Suppressor macrophage treated with lipopolysaccharide for 1 hour (primary cell): ENCODE results near the gene PRKX.
"Not testable (repeated sequence)": the region's sequence is repeated elsewhere in the genome, so short reads cannot be mapped to it uniquely, and the experiment has no call there.

Experiments
- DNase-seq, 3 donors: peaks; one replicate each; pipeline ENCODE4 v3.0.0-alpha.2; 2020 to 2022

Gene PRKX

DNA sequence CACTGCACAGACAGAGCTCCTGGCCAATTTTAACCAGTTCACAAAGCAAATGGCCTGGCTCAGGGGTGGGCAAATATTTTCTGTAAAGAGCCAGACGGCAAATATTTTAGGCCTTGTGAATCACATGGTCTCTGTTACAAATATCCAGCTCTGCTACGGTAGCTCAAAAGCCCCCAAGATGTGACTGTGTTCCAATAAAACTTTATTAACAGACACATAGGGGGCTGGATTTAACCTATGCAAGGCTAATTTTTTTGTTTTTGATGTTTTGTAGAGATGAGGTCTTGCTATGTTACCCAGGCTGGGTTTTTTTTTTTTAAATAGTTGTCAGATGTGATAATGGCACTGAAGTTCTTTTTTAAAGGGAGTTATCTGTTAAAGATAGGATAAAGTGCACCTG lies 65.4 kb downstream of the PRKX start:
- DNase-seq = no peak

DNA sequence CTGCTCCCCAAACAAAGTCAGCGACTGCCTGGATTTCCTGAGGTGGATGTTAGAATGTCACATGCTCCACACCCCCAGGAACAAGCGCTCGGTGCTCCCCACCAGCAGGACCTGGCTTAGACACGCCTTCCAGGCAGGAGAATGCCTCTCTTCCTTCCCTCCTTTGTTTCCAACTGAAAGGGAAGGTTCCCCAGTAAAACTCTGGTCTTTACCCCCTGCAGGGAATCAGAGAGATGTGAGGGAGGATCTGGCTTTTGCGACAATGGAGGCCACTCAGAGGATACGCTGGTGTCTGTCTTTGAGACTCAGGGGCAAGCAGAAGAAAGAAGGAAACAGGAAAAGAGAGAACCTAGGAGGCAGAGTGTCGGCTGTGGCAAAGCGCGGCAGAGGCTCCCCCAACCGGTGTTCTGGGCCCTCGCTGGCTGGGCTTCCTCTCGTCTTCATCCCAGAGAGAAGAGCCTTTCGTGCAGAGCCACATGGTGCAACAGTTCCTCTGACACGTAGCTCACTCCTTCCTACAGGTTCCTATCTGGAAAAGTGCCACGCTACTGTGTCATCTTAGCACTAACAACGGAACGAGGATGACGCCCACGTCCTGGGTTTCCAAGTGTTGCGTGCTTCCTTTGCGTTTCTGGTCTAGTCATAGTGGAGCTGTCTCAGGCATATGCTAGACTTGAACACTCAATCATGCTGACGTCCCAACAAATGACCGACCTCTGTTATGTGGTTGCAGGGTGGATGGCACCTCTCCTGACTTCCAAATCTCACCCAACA lies 73.4 kb downstream of the PRKX start:
- DNase-seq = peak; percentile 35 to 74 (median 61)

DNA sequence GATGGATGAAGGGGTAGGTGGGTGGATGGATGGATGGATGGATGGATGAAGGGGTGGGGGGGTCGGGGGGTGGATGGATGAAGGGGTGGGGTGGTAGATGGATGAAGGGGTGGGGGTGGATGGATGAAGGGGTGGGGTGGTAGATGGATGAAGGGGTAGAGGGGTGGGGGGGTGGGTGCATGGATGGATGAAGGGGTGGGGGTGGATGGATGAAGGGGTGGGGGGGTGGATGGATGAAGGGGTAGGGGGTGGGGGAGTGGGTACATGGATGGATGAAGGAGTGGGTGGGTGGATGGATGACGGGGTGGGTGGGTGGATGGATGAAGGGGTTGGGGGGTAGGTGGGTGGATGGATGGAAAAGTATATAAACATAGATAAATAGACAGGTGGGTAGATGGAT lies 74.2 kb downstream of the PRKX start:
- no peak for DNase-seq

DNA sequence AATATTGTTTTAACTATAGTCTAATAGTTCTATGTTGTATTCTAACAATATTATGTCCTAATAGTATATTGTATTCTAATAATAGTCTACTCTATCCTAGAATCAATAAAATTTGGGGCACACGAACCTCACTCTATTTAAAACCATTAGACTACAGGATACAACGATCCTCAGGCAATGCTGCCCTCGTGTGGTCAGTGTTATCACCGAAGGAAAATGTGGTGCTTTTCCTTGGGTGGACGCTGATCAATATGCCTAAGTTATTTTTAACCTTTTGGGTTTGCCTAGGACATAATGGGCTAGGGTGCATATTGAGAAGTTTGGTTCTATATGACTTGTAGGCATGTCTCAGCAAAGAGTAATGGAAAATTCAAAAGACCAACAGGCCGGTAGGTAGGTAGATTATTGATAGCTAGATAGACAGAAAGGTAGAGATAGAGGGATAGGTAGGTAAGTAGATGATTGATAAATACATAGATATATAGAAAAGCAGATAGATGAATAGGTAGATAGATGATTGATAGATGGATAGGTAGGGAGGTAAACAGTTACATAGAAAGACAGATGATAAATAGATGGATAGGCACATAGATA lies 75.1 kb downstream of the PRKX start:
- DNase-seq = peak; percentile 42 to 61 (median 58)

DNA sequence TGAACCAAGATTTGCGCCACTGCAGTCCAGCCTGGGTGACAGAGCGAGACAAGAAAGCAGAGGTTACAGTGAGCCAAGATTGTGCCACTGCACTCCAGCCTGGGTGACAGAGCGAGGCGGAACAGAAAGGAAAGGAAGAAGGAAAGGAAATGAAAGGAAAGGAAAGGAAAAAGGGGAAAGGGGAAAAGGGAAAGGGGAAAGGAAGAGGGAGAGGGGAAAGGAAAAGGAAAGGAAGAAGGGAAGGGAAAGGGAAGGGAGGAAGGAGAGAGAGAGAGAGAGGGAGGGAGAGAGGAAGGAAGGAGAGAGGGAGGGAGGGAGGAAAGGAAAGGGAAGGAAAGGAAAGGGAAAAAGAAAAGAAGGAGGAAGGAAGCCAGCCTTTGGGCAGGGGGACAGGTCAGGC lies 76.6 kb downstream of the PRKX start:
- DNase-seq = no peak

DNA sequence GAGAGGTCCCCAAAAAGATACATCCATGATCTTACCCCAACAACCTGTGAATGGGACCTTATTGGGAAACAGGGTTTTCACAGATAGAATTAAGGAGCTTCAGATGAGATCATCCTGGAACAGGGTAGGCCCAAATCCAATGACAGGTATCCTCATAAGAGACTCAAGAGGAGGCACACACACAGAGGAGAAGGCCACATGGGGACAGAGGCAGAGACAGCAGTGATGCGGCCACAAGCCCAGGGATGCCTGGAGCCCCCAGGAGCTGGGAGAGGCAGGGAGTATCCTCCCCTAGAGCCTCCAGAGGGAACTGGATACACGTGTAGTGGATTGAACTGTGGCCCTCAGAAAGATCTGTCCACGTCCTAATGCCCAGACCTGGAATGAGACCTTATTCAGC lies 82.3 kb downstream of the PRKX start:
- no peak for DNase-seq

DNA sequence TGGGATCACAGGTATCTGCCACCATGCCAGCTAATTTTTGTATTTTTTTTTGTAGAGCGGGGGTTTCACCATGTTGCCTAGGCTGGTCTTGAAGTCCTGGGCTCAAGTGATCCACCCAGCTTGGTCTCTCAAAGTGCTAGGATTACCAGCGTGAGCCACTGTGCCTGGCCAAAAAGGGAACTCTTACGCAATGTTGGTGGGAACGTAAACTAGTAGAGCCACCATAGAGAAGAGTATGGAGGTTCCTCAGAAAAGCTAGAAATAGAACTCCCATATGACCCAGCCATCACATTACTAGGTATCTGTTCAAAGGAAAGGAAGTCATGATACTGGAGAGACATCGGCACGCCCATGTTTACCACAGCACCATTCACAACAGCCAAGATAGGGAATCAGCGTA lies 85.9 kb downstream of the PRKX start:
- DNase-seq = peak in 2 of 3 donors; percentile 5 to 15

DNA sequence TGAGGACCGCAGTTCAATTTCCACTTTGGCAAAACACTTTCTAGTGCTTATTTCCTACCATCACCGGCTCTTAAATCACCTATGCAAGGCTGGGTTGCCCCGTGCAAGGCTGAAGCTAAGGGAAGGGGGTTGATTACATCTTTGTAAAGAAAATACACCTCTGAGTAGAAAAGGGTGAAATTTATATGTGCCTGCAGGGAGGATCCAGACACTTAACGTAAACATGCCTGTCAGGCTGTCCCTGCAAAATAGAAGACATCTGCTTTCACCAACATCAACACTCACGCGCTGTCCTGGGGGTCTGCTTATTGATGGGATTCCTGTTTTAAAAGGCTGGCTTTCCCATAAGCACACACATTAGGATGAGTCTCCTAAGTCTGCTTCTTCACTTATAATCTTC lies 92.0 kb downstream of the PRKX start:
- no peak for DNase-seq

DNA sequence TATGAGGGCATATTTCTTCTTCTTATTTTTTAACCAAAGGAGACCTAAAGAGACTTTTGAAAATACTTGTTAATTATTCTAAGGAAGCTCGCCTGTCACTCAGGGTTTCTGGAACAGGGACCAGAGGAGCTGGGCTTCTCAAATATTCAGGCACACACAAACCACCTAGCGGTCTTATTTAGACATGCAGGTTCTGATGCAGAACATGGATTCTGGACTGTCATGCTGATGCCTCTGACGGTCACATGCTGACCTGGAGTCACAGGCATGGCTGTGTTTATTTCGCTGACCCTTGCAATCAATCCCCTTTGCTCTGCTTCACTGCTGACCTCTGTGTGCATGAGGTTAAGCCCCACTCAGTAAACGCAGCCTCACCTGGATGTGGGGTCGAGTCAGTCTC lies 101.7 kb downstream of the PRKX start:
- not testable (repeated sequence) for DNase-seq

DNA sequence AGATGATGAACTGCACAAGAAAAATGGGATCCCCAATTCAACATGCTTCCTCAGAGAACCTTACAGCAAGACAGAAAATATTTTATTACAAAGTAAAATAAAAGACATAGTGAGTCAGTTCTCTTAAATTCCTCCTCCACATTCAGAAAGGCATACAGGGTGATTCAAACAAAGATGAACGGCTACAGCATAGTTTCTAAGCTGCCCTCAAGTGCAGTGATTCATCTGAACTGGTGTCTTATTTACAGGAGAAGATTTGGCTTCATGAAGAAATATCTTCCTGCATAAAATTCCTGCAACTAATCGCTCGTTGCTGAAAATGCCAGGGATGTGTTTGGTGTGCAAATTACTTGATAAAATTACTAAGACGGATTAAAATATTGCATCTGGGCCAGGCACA lies 103.6 kb downstream of the PRKX start:
- no peak for DNase-seq

DNA sequence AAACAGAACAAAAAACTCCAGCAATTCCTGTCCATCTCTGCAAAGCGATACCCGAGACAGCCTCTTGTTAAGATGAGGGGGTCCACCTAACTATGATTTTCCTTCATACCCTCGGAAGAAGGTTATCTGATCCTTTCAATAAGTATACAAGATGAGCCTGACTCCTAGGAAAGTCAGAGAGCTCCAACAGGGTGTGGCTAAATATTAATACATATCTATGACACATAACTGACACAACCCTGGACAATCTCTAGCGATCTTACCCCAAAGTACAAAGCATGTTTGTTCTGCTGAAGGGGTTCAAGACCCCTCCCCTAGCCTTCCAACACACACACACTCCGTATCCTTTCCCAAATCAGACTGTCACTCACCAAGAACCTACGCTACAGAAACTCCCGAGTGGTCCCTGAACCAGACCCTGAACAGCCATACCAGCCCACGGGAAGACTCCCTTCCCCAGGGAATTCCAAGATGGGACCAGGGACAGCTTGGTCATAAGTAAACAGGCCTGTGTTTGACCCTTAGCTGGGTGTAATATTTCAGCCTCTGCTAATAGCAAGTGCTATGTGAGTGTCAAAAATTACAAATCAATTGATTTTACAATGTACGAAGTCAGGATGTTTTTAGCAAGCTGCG lies 110.3 kb downstream of the PRKX start:
- DNase-seq = no peak

DNA sequence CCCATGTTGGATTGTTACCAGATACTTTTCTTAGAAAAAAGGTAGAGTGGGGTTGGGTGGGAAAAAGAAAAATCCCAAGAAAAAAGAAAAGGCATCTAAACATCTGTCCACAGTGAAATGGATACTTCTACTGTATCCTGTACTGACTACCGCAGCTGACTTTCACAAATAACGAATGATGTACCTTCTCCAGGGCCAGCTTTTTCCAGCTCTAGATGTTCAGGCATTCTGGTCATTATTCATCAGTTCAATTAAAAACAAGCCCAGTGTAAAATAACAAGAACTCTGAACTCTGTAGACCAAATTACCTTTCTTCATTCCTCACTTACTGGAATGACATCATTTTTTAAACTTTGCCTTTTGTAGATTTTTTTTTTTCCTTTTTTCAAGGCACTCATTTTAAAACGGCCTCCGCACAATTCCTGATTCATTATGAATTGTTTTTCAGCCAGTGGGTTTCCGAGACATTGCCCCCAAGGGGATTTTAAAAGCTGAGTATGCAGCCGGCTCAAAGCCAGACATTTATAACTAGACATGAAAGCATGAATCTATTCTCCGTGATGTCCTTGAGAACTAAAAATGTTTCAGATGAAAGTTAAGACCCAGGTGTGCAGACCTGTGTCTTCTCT lies 113.5 kb downstream of the PRKX start:
- DNase-seq = no peak

DNA sequence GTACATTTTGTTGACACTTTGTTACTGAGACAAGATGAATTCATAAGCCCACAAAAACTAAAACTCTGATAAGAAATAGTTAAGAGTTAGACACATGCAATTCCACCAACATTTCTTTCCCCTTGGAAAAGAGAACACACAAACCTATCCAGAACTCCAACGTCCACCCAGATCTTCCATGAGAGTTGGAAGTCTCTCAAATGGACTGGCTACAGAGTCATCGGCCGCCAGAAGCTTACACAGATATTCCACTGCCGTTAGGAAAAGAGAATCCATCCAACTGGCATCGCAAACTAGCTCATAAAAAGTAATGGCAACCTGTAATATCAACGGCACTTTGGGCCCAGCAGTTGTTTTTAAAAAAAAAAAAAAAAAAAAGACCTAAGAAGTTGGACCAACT lies 114.7 kb downstream of the PRKX start:
- no peak for DNase-seq

DNA sequence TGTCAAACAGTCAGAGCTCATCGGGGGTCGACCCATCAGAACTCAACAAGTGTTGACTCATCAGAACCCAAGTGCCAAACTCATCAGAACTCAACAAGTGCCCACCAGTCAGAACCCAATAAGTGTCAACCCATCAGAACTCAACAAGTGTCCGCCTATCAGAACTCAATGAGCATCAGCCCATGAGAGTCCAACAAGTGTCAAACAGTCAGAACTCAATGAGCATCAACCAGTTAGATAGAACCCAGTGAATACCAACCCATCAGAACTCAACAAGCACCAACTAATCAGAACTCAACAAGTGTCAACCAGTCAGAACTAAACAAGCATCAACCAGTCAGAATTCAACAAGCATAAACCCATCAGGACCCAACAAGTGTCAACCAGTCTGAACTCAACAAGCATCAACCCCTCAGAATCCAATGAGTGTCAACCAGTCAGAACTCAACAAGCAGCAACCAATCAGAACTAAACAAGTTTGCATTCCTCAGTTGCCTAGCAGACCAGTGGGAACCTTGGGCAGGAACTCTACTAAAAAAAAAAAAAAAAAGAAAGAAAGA lies 115.3 kb downstream of the PRKX start:
- no peak for DNase-seq

DNA sequence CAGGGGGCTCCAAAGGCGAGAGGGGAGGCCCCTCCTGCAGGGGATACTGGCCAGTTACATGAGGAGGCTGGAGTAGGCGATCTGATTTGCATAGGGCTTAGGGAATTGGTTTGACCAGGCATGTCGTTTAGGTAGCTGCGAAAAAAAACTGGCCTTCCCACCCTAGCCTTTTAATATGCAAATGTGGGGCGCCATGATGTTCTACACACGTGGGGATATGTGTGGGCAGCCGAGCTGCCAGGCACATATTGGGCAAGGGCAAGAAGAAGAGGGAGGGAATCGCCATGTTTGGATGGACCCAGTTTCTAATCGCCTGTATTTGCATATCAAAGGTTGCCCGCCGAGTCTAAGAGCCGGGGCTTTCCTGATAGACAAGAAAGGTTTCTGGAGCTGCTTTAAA lies 121.3 kb downstream of the PRKX start:
- DNase-seq = no peak

DNA sequence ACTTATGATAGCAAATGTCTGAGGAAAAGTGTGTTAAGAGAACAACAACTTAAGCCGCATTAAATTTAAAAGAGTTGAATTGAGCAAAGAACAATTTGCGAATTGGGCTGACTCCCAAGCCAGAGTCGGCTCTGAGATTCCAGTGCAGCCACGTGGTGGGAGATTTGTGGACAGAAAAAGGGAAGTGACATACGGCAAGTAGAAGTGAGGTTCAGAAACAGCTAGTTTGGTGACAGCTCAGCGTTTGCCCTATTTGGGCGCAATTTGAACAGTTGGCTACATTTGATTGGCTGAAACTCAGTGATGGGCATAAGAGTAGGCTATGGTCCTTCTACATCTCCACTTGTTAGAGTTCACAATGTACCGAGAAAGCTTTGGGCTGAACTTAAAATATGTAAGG lies 124.0 kb downstream of the PRKX start:
- DNase-seq = peak; percentile 62 to 68 (median 66)

DNA sequence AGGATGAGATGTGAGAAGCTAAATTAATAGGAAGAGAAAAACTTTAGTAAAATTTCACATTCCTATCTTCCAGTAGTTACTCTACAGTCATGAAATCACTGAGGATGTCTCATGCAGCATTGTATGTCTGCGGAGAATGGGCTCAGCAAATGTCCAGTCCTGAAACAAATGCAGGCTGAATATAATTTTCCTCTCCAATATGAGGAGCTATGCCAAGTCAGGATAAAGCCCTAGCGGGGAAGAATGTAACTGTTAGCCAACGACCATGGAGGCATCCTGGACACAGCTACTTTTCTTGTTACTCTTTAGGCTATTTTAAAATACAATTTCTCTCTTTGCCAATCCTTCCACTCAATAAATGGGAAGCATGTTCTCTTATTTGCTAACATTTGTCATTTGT lies 127.7 kb downstream of the PRKX start:
- no peak for DNase-seq

DNA sequence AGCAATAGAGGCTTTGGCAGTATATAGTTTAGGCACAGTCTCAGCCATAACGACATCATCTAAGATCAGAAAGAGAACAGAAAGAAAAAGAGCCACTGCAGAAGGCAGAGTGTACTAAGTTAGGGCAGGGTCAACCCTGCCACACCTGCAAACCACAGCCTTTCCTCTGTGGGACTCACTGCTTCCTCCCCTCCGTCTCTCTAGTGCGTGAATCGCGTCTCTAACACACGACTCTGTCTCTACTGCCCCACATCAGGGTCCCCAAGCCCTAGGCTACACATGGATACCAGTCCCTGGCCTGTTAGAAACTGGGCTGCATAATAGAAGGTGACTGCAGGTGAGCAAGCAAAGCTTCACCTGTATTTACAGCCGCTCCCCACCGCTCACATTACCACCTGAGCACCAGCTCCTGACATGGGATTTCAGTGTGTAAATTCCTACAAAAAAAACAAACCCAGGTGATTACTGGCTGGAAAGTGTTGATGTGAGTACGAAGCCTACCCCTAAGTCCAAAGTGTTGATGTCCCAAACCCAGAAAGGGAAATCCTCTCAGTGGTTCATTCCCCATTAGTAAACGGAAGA lies 128.9 kb downstream of the PRKX start:
- DNase-seq = no peak

DNA sequence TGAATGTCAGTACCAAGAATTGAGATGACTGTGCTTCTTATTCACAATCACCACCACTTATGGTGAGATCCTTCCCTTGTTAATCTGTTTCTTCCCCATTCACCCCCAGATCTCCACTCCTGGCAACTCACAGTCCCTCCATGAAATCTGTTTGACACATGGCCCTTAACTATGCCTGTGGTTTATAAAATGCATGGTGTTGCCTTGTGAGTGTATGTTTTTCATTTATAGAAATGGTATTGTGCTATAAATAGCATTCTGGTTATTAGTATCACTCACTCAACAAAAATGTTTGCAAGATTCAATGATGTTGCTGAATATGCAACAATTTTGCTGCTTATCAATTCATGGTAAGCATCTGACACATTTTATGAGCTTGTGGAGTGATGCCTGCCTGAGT lies 131.0 kb downstream of the PRKX start:
- DNase-seq = no peak

DNA sequence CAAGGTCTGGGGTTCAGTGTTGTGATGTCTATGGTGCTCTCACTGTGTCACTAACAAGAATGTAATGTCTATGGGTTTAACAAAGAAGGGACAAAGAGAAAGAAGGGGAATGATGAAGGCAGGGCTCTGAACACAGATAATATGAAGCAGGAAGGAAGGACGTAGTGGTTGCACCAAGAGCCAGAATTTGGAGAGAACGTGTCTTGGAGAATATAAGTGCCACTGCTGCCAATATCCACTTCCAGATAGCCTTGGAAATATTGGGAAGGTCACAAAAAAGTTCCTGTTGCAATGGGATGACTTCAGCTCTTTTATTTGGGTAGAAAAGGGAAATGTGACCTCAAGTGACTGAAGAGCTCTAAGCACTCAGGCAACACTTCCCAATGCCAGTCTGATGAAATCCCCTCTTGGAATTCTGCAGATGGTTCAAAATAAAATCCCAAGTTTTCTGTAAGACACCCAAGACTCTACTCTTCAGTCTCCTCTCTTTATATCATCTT lies 131.8 kb downstream of the PRKX start:
- no peak for DNase-seq

DNA sequence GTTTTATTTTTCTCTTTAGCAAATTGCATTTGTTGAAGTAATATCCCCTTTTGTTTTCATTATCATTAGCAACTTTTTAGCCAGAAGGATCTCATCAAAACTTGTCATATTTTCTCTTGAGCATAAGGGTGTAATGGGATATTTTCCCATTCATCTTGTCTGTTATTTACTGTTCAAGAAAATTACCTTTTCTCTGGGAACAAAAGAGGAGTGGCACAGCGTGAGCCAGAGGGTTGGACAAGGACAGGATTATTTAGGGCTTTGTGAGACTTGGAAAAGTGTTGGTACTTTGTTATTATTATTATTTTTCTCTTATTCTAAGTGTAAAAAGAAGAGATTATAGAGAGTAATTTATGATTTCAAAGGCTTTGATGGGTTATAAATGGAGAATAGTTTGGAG lies 135.9 kb downstream of the PRKX start:
- no peak for DNase-seq

DNA sequence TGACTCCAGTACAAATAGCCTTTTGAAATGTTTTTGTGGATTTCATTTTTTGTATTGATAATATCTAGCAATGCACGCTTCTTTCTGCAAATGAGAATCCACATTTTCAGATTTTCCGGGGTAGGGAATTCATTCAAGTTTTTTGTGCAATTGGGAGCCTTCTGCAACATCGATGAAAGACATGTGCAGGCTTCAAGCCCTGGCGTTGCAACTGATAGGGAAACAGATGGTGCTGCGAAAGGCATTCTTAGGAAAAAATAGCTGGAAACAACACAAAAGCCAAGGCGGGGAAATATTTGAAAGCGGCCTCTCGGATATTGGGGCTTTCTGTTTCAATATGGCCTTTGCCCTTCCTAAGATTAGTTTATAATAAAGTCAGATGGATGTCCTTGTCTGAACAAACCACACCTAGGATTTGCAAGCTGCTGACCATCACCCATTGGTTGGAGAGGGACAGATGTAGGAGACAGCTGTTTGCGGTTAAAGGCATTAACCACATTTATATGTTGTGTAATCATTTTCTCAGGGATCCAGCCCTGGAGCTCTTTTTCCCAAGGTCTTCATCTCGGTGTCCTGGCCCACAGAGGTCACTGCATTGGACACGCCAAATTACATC lies 136.5 kb downstream of the PRKX start:
- no peak for DNase-seq

DNA sequence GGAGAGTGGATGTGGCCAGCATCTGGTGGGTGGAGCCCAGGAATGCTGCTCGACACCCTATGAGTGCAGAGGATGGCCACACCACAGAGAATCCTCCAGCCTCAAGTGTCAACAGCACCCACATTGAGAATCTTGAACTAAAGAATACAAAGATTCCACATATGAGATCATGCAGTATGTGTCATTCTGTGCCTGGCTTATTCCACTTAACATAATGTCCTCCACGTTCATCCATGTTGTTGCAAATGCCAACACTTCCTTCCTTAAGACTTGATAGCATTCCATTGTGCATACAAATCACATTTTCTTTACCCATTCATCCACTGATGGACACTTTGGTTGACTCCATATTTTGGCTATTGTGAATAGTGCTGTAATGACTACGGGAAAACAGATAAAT lies 145.8 kb downstream of the PRKX start:
- DNase-seq = no peak
